IPS-NIHi7 (cell line): ENCODE results near the gene MS4A14.
A peak's percentile ranks its signal among the peaks of the same experiment; 100 is the strongest.
"Not testable (repeated sequence)": the region's sequence is repeated elsewhere in the genome, so short reads cannot be mapped to it uniquely, and the experiment has no call there.

Experiments used
- DNase-seq: peaks from one replicate; pipeline ENCODE4 v3.0.0; 2012; ENCODE audit warnings: mixed read lengths; ENCODE audit errors: extremely low spot score

The MS4A14 gene, protein sequence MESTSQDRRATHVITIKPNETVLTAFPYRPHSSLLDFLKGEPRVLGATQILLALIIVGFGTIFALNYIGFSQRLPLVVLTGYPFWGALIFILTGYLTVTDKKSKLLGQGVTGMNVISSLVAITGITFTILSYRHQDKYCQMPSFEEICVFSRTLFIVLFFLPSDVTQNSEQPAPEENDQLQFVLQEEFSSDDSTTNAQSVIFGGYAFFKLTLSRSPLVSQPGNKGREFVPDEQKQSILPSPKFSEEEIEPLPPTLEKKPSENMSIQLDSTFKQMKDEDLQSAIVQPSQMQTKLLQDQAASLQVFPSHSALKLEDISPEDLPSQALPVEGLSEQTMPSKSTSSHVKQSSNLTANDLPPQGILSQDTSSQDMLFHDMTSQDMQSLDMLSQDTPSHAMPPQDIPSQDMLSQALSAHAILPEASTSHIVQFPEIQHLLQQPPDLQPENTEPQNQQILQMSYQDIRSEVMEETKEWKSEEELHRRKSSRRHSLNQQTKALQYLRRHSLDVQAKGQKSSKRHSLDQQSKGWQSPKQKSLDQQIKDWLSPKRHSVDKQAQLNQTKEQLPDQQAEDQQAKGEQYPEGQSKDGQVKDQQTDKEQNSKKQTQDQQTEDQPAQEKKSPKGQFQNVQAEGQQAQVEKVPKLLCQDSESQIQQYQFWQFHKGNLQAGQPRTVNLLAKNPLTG

DNA sequence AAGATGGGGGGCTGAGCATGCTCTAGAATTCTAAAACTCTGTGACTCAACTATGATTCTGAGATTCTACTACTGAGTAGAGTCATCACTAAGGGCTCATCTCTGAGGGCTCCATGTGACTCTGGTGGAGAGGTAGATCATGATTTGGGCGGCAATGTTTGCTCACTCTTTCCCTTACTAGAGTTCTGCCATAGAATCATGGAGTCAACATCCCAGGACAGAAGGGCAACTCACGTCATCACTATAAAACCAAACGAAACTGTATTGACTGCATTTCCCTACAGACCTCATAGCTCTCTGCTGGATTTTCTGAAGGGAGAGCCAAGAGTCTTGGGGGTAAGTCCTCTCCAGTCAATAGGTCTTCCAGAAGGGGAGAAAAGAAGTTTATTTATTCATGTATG lies at the start of gene MS4A14:
Gene MS4A14, plus strand, starts transcription at position 78 of the 400 bp plus-strand sequence. Its CDS starts 120 bp downstream, at position 198.
- DNase-seq = no peak

DNA sequence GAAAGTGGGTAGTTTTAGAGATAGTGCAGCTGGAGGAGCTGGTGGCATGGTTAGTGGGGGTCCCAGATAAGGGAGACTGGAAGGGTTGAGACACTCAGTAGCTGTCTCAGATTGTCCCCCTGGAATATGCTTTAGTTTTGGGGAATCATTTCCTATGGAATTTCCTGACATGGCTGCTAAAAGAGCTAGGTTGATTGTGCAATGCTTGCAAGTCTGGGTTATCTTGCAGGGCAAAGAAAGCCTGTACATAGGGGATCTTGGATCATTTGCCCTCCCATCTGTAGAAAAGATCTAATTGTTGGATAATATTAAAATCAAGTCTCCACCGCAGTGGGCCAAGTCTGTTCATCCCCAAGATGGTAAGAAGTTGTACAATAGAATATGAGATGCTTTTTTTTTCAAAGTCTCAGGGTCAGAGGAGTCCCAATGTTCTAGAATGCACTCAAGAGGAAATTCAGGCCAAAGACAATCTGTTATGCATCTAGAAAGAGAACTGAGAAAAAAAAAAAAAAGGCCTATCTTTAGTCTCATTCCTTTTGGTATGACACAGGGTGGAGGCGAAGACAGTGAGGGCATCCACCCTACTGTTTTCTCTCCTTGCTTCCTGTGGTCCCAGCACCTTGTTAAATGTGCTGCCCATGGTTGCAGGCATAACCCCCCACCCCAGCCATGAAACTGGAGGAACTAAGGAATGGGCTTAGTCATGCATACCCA lies 49.0 kb upstream of the MS4A14 start:
- DNase-seq = no peak

DNA sequence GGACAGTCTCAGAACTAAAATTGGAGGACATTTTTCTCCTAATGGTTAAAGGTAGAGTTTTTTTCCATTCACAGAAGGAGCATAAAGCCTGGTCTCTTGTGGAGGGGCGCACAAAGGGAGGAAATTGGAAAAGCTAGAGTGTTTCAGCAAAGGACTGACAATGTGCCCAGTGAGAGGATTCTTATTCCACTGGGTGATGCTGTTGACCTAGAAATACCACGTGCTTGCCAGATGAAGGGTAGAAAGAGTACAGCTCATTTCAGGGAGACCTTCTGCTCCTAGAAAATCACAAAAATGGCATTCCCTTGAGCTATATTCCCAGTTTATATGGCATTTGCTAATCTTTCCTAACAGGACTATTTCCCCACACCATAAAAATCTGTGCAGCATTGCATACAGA lies 48.1 kb upstream of the MS4A14 start:
- peak; percentile 21 for DNase-seq

DNA sequence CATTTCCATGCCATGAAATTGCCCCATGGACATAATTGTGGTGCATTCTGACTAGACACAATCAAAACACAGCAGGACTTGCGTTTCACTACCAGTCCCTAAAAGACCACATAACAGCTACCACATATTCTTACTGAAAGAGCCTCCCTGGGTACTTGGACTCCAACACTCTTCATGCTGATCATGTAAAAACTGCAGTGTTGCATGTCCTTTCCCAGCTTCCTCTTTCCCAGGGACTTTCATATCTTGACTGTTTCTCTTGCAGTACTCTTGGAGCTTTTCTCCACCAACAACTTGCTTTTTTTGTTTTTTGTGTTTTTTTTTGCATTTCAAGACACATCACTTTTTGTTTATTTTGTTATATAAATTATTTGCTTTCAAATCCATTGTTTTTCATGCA lies 46.3 kb upstream of the MS4A14 start:
- no peak for DNase-seq

DNA sequence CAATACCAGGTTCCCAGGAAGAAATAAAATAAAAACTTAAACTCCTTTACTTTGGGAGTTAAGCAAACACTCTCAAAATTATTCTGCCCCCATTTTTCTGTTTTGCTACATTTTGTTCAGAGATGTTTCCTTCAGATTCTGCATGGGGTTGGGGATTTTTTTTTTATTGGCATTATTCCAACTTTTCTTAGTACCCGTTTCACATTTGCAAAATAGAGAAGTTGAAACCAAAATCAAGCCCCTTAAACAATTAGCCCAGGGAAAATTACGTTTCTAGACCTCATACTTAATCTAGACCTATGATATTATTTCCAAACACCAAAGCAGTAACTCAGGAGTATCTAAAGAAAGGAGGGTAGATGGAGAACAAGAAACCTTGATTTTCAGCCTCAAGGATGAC lies 38.5 kb upstream of the MS4A14 start:
- DNase-seq = no peak

DNA sequence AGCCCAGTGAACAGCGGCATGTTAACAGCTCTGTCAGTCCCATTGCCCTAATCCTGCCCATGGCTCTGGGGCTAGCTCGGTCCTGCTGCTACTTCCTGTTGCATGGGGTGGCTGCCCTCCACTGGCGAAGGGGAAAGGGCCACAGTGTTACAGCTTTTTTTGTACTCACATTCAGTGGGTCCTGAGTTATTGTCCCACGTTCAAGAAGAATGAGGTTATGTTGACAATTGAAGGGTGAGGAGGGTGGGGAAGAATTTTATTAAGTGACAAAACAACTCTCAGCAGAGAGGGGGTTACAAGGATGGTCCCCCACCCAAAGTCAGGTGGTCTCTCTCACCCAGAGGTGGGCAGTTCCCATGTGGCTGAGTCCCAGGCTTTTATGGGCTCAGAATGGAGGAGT lies 35.6 kb upstream of the MS4A14 start:
- DNase-seq = no peak

DNA sequence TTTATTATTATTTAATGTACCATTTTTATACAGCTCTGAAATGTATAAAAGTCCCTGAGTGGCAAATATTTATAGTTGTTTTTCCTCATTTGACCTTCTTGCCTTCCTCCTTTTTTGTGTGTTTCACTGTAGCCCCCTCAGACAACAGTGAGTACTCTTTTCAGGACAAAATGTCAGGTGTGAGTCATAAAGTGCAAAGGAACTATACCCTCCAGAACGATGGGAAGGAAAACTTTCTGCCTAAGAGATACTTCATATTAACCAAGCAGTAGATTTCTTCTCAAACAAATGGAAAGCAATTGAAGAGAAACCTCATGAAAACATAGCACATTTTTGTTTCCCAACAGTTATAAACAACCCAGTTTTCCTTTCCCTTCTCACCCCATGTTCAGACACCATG lies 34.0 kb upstream of the MS4A14 start:
- no peak for DNase-seq

DNA sequence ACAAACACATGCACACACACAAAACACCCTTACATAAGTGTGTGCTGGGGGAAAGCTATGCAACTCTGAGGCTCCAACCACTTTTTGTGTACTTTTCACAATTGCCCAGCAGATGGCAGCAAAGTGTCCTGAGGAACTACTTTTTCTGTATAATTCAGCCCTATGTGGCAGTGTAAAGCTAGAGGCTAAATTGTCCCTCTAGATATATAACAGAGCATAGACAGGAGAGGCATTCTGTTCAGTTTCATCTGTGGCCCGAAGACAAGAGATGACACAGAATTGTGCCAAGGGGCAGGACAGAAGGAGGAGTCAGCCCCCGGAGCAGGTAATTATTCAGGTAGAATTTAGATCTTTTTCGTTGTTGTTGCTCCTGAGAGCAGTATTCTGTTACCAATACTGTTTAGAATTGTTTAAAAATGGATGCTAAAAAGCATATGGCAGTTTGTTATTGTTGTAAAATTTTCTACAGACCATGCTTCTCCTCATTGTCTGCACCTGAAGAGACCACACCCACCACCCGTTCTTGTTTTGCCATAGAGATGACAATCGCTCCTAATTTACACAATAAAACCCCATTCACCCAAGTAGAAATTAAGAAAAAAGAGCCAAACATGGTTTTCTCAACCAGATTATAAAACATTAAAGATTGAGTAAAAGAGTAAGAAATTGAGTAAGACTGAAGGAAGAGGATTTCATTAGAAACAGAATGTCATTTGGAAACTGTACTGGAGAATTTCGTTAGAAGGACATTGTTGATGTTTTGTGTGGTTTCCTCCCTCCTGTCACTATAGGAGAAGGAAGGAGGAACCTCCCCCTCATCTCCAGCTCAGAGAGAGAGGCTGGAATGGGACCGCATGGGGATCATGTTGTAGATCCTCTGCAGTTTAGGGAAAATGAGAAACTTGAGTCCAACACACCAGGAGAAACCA lies 32.5 kb upstream of the MS4A14 start:
- DNase-seq = peak; percentile 73

DNA sequence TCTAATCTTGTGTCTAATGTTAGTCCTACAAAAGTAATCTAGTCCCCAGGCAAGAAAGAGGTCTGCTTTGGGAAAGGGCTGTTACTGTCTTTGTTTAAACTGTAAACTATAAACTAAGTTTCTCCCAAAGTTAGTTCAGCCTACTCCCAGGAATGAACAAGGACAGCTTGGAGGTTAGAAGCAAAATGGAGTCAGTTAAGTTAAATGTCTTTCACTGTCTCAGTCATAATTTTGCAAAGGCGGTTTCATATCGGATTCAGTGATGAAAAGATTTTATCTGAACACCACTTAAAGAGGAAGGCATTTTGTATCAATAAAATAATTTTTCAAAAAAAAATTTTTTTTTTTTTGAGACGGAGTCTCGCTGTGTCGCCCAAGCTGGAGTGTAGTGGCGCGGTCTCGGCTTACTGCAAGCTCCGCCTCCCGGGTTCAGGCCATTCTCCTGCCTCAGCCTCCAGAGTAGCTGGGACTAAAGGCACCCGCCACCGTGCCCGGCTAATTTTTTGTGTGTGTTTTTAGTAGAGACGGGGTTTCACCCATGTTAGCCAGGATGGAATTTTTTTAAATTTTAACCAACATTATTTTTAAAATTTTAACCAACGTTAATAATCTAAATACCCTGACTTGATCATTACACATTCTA lies 29.9 kb upstream of the MS4A14 start:
- not testable (repeated sequence) for DNase-seq

DNA sequence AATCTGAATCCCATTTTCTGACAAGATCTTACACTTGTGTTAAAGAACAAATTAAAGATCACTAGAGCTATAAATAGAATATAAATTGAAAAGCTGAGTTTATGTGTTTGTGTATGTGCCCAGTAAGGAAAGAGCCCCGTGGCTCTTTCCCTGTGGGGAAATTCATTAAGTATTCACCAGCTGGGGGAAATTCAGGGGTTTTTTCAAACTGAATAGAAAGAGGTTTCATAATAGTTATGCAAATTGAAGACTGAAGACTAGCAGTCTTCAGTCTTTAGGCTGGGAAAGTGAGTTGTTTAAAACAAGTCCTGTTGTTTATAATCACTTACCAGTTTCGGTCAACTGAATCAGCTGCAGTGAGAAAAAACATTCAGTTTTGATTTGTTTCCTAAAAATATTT lies 29.2 kb upstream of the MS4A14 start:
- DNase-seq = no peak

DNA sequence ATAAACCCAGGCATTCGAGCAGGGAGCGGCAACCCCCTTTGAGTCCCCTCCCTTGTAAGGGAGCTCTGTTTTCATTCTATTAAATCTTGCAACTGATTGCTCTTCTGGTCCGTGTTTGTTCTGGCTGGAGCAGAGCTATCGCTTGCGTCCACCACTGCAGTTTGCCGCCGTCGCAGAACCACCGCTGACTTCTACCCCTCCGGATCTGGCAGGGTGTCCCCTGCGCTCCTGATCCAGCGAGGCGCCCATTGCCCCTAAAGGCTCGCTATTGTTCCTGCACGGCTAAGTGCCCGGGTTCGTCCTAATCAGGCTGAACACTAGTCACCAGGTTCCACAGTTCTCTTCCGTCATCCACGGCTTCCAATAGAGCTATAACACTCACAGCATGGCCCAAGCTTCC lies 28.4 kb upstream of the MS4A14 start:
- DNase-seq = no peak

DNA sequence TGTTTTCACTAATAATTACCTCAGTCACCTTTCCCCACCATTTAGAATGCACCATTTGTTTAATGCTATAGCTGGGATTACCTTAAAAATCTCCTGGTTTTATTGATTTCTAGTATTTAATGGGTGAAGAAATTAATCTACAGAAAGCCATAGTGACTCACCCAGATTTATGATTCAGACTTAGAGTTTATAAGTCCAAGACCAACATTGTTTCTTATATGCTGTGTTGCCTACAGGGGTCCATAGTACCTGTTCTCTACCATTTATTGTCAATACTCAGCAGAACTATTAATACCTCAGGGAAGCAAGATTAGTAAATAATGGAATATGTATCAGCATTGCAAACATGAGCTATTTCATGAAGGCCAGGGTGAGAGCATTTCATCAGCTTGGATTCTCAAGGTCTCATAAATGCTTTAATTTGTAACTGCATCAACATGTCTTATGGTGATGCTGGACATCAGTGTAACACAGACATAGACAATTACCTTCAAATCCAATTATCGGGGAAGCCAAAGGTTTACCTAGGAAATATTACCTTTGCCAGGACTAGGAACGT lies 25.9 kb upstream of the MS4A14 start:
- DNase-seq = no peak

DNA sequence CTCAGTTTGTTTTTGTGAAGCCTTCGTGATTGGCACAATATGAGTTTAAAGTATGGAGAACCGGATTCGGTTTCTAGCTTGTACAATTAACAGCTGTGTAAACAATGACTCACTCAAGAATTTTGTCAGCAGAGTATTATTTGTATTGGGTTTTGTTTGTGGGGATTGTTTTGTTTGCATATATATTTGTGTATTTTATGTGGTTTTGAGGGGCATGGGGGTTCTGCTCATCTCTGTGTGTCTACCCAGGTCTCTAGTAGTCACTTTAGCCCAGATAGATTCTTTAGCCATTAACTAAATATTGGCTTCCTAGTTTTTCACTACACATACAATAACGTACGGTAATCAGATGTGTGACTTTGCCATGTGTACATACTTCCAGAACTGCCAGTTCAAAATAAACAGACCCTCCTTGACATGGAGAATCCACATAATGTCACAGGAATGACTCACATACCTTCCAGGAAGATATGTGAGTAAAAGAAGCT lies 25.4 kb upstream of the MS4A14 start:
- DNase-seq = no peak

DNA sequence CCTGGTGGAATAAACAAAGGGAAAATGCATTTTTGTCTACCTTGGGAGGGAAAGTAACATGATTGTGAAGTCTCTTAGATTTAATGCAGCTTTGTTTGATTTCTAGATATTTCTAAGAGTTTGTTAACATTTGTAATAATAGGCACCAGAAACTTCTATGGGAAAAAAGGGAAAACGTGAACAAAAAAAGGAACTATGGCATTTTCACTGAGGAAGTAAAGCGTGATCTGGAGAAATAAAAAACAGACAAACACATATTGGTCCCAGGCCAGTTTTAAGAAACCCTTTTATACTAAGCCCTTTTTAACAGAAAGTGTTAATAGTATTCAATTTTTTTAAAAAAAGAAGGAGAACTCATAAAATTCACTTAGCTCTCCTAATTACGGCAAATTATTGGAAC lies 24.9 kb upstream of the MS4A14 start:
- DNase-seq = no peak

DNA sequence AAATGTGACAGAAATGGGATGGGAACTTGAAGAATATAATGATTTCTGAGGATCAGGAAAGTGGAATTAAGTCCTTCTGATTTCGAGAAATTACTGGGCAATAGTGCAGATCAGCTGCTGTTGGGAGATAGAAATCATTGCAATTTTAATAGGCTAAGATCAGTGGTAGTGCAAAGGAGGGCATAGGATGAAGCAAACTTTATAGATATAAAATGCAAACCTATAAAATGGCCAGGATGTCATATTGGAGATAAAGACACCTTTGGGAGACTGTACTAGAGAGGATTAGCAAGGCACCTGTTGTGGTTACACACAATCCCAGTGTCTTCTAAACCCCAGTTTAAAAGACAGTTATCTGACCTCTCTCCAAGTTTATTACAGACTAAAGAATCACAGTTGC lies 24.4 kb upstream of the MS4A14 start:
- DNase-seq = no peak

DNA sequence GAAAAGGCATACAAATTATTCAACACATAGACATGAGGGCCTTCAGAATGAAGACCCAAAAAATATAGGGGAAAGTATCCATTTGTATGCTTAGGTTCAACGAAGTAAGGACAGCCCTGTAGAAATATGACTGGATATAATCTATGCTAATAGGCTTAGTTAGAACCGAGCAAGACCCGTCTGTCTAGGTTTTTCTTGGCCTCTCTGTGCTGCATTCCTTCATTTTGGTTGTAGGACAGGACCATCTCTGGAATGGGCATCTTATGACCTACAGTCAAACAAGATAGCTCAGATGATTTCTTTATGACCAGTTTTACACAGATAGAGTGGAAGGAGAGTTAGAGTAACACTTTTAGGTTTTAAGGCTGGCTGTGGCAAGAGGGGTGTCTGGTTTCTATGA lies 23.5 kb upstream of the MS4A14 start:
- DNase-seq = no peak

DNA sequence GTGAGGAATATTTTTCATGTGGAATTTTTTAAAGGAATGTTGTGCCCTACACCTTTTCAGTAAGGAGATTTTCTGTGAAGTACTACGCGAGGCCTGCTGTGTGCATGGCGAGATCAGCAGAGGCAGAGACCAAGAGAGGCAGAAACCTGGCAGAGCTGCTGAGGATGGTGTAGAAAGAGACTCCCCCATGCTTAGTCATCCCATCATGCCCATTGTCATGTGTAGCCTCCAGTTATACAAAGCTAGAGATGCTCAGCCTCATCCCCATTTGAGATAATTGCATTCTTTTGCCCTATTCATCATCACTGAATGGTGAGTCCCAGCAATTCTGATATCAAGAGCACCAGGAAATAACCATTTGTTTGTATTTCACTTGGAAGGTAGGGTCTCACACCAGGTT lies 20.9 kb upstream of the MS4A14 start:
- no peak for DNase-seq

DNA sequence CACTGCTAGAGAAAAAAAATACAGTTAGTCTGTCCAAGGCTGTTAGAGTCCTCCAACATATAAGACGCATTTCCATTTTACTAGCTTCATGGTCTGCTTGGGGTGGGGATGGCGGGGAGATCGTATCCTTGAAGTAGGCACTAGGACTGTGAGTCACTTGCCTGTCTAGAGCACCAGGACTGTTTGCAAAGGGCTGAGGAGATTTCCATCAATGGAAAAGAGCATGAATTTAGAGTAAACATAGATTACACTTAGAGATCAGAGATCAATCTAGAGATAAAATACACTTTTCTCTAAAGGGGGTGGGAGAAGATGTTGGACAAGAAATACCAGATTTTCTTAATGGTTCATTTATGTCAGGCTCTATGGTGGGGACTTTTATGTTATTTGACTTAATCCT lies 19.7 kb upstream of the MS4A14 start:
- DNase-seq = no peak

DNA sequence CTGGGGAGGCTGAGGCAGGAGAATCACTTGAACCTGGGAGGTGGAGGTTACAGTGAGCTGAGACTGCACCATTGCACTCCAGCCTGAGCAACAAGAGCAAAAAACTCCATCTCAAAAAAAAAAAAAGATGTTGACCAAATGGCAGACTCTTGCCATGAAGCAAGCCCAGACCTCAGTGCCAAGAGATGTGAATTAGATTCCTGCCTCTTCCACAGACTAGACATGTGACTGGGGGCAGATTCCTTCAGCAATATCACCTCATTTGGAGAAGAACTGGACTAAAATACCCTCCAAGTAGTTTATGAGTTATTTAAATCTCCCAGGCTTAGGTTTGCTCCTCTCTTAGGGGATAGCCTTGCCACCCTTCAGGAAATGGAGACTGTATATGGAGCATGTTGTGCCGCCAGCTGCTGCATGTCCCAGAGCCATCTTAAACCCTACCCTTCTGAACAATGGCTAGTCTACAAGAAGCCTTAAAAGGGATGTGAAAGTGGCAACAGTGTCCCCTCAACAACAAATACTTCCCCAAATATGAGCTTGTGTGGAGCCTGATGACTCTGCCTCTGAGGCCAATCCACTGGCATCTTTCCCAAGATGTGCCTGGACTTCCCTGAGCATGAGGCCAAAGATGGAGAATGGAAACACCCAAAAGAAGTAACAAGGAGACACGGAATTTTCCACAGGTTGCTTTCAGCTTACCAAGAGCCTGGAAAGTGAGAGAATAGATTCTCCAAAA lies 18.7 kb upstream of the MS4A14 start:
- DNase-seq = no peak

DNA sequence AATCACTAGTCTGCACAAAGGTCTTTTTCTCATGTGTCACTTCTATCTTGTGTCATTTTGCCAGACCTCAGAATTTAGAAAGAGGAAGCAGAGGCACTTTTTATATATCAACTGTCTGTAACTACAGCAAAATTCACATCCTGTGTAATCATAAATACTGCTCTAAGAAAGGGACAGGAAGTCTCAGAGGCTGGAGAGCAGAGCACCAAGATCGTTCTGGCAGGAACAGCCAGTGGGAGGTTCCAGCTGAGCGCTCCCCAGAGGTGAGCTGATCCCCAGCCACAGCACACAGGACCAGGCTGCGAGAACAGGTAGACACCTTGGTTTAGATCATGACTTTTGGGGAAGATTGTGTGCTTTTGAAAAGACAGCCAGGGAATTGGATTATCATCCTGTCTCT lies 17.9 kb upstream of the MS4A14 start, which contains the start of gene MS4A7:
Gene MS4A7, plus strand, starts transcription at position 179 of the 400 bp plus-strand sequence. CDS start 4,610 bp downstream, outside the sequence.
- DNase-seq = no peak
